H1 (cell line): ENCODE results near the gene GBX1. TPM values are rescaled to one million over a fixed set of nuclear protein-coding genes. Genes with fewer than 3 reads are reported as not detected.

Experiments used
- CTCF ChIA-PET: fragments of 300-600 bp; sonication (Branson Sonifier 250); formaldehyde crosslinking; loops from one replicate; lab custom pipeline; 2021; ENCODE audit not compliant: partially characterized antibody; lab: Charles Lee
- POLR2A ChIA-PET: fragments of 300-600 bp; sonication (Branson Sonifier 250); formaldehyde crosslinking; loops from one replicate; lab custom pipeline; 2021; ENCODE audit warnings: inconsistent platforms; ENCODE audit not compliant: partially characterized antibody; lab: Charles Lee
- DNase-seq, 2 experiments: peaks; one replicate each; pipeline versions ENCODE4 v3.0.0 to v3.0.0-alpha.2; 2010 to 2022; ENCODE audit warnings: low spot score in 2 of 2, low read depth in 1 of 2, mixed read lengths in 1 of 2
- FAIRE-seq: peaks from 2 replicates; lab custom pipeline; 2011; peaks lifted over from hg19 to GRCh38; lab: Jason Lieb, UNC
- H2AFZ ChIP-seq: 2 replicates; pipeline ENCODE4 v1.8.1; 2012; ENCODE audit warnings: low read length, inconsistent platforms
- H2AK5ac ChIP-seq: 2 replicates; pipeline ENCODE4 v1.6.1; 2013; ENCODE audit warnings: low read depth, low read length
- H2BK120ac ChIP-seq: replicated peaks from 2 replicates; pipeline ENCODE3; 2013; ENCODE audit warnings: low read depth, low read length, inconsistent platforms
- H2BK12ac ChIP-seq: 2 replicates; pipeline ENCODE4 v1.6.1; 2013; ENCODE audit warnings: low read depth, low read length
- H2BK15ac ChIP-seq: 2 replicates; pipeline ENCODE4 v1.6.1; 2013; ENCODE audit warnings: low read length
- H2BK20ac ChIP-seq: 2 replicates; pipeline ENCODE4 v1.6.1; 2013; ENCODE audit warnings: low read length
- H2BK5ac ChIP-seq: 2 replicates; pipeline ENCODE4 v1.6.1; 2013; ENCODE audit warnings: low read depth, low read length
- H3K14ac ChIP-seq: 2 replicates; pipeline ENCODE4 v1.6.1; 2013; ENCODE audit warnings: inconsistent platforms; ENCODE audit not compliant: insufficient read length
- H3K18ac ChIP-seq: 2 replicates; pipeline ENCODE4 v1.6.1; 2013; ENCODE audit warnings: low read length; ENCODE audit errors: extremely low read depth
- H3K23ac ChIP-seq: 2 replicates; pipeline ENCODE4 v1.6.1; 2013; ENCODE audit warnings: inconsistent platforms; ENCODE audit not compliant: insufficient read length
- H3K23me2 ChIP-seq: 2 replicates; pipeline ENCODE4 v1.6.1; 2013; ENCODE audit warnings: low read depth, low read length
- H3K27ac ChIP-seq: 2 replicates; pipeline ENCODE4 v1.6.1; 2011; ENCODE audit warnings: low read depth, low read length, inconsistent platforms
- H3K27me3 ChIP-seq, 4 experiments: replicated peaks in 1 of 4; 1 replicate in 1 of 4; 2 replicates in 3 of 4; pipeline versions ENCODE4 v1.6.1 to v1.8.1; 2011 to 2013; ENCODE audit warnings: low read length in 3 of 4, mild to moderate bottlenecking in 3 of 4, inconsistent platforms in 2 of 4, mixed read lengths in 2 of 4, moderate library complexity in 1 of 4; ENCODE audit not compliant: control insufficient read depth in 3 of 4, insufficient read depth in 3 of 4; ENCODE audit errors: extremely low read depth in 1 of 4
- H3K36me3 ChIP-seq, 4 experiments: 2 replicates each; pipeline versions ENCODE4 v1.6.1 to v1.8.1; 2011 to 2013; ENCODE audit warnings: mild to moderate bottlenecking in 4 of 4, low read length in 3 of 4, moderate library complexity in 2 of 4, control low read depth in 1 of 4, inconsistent platforms in 1 of 4; ENCODE audit not compliant: insufficient read depth in 4 of 4, control insufficient read depth in 2 of 4
- H3K4ac ChIP-seq: replicated peaks from 2 replicates; pipeline ENCODE3; 2013; ENCODE audit warnings: low read length, low read depth, mixed read lengths, inconsistent platforms; ENCODE audit not compliant: insufficient read length
- H3K4me1 ChIP-seq, 4 experiments: replicated peaks in 1 of 4; 1 replicate in 1 of 4; 2 replicates in 3 of 4; pipeline versions ENCODE4 v1.6.1 to v1.8.1; 2011 to 2013; ENCODE audit warnings: low read length in 3 of 4, inconsistent platforms in 2 of 4, mixed read lengths in 1 of 4; ENCODE audit not compliant: insufficient read depth in 4 of 4, control insufficient read depth in 3 of 4
- H3K4me2 ChIP-seq, 2 experiments: 2 replicates each; pipeline versions ENCODE4 v1.6.1 to v1.8.1; 2011 to 2013; ENCODE audit warnings: low read depth in 2 of 2, low read length in 2 of 2, control low read depth in 1 of 2, inconsistent platforms in 1 of 2, mild to moderate bottlenecking in 1 of 2; ENCODE audit not compliant: insufficient read depth in 1 of 2
- H3K4me3 ChIP-seq, 4 experiments: fragments of 200-600, 300-600 bp in 1 of 4; sonication (generic), shearing (Covaris generic), sonication (Bioruptor Twin) in 1 of 4; 2 replicates each; pipeline versions ENCODE4 v1.5.1 to v1.8.1; 2011 to 2016; ENCODE audit warnings: low read length in 4 of 4, low read depth in 3 of 4, control low read depth in 2 of 4, inconsistent platforms in 2 of 4, mild to moderate bottlenecking in 2 of 4, mixed read lengths in 1 of 4, moderate library complexity in 1 of 4; ENCODE audit not compliant: insufficient read depth in 2 of 4; ENCODE audit errors: extremely low read depth in 1 of 4
- H3K56ac ChIP-seq: replicated peaks from 2 replicates; pipeline ENCODE3; 2013; ENCODE audit warnings: low read depth, mild to moderate bottlenecking, mixed read lengths, low read length, inconsistent platforms; ENCODE audit not compliant: insufficient read length
- H3K79me1 ChIP-seq: 2 replicates; pipeline ENCODE4 v1.6.1; 2013; ENCODE audit warnings: low read depth, low read length, control low read depth
- H3K79me2 ChIP-seq, 2 experiments: 2 replicates each; pipeline versions ENCODE4 v1.6.1 to v1.8.1; 2012 to 2013; ENCODE audit warnings: low read length in 2 of 2, mild to moderate bottlenecking in 2 of 2, inconsistent platforms in 1 of 2; ENCODE audit not compliant: insufficient read depth in 2 of 2, control insufficient read depth in 1 of 2
- H3K9ac ChIP-seq, 4 experiments: replicated peaks in 1 of 4; 1 replicate in 1 of 4; 2 replicates in 3 of 4; pipeline versions ENCODE4 v1.6.1 to v1.8.1; 2011 to 2013; ENCODE audit warnings: low read depth in 3 of 4, low read length in 3 of 4, control low read depth in 2 of 4, mild to moderate bottlenecking in 2 of 4, moderate library complexity in 2 of 4, inconsistent platforms in 1 of 4; ENCODE audit errors: extremely low read depth in 1 of 4
- H3K9me3 ChIP-seq, 2 experiments: 2 replicates each; pipeline versions ENCODE4 v1.6.1 to v1.8.1; 2012 to 2013; ENCODE audit warnings: mild to moderate bottlenecking in 2 of 2, moderate library complexity in 2 of 2, control low read depth in 1 of 2, inconsistent platforms in 1 of 2, low read depth in 1 of 2, low read length in 1 of 2, mixed read lengths in 1 of 2; ENCODE audit not compliant: insufficient read depth in 2 of 2
- H4K20me1 ChIP-seq, 2 experiments: replicated peaks in 1 of 2; 2 replicates each; pipeline versions ENCODE3 to v1.8.1; 2011 to 2013; ENCODE audit warnings: inconsistent platforms in 2 of 2, low read length in 2 of 2, mild to moderate bottlenecking in 1 of 2; ENCODE audit not compliant: insufficient read depth in 2 of 2, control insufficient read depth in 1 of 2
- H4K5ac ChIP-seq: 2 replicates; pipeline ENCODE4 v1.6.1; 2013; ENCODE audit warnings: low read length, low read depth, mixed read lengths, inconsistent platforms; ENCODE audit not compliant: insufficient read length
- H4K8ac ChIP-seq: 2 replicates; pipeline ENCODE4 v1.8.0; 2013; ENCODE audit warnings: mild to moderate bottlenecking, moderate library complexity, low read length, inconsistent platforms; ENCODE audit not compliant: insufficient read depth; ENCODE audit errors: extremely low read depth
- H4K91ac ChIP-seq: replicated peaks from 2 replicates; pipeline ENCODE3; 2013; ENCODE audit warnings: low read length, mixed read lengths, inconsistent platforms; ENCODE audit not compliant: insufficient read length
- BRCA1 ChIP-seq: IDR thresholded peaks from 2 replicates; pipeline ENCODE4 v1.6.1; 2012; ENCODE audit warnings: low read depth, low read length, improper control_type of control experiment
- CHD1 ChIP-seq: IDR thresholded peaks from 2 replicates; pipeline ENCODE4 v1.6.1; 2012; ENCODE audit warnings: low read depth, low read length, improper control_type of control experiment
- FOSL1 ChIP-seq: IDR thresholded peaks from 2 replicates; pipeline ENCODE4 v1.6.1; 2011; ENCODE audit warnings: mild to moderate bottlenecking, low read depth, low read length, moderate library complexity; ENCODE audit not compliant: insufficient read depth
- JUND ChIP-seq: IDR thresholded peaks from 2 replicates; pipeline ENCODE4 v1.6.1; 2011; ENCODE audit warnings: mild to moderate bottlenecking, improper control_type of control experiment, low read length
- NANOG ChIP-seq: IDR thresholded peaks from 2 replicates; pipeline ENCODE4 v1.6.1; 2011; ENCODE audit warnings: low read length, low read depth, mild to moderate bottlenecking, inconsistent platforms; ENCODE audit not compliant: insufficient read depth, poor library complexity, severe bottlenecking
- POLR2A ChIP-seq, 2 experiments: IDR thresholded peaks; 1 replicate in 1 of 2; 2 replicates in 1 of 2; pipeline ENCODE4 v1.6.1; 2011; ENCODE audit warnings: low read depth in 2 of 2, low read length in 2 of 2, mild to moderate bottlenecking in 2 of 2; ENCODE audit errors: control extremely low read depth in 1 of 2
- POLR2AphosphoS5 ChIP-seq: IDR thresholded peaks from 2 replicates; pipeline ENCODE4 v1.6.1; 2011; ENCODE audit warnings: low read depth, low read length
- RBBP5 ChIP-seq: IDR thresholded peaks from 2 replicates; pipeline ENCODE4 v1.7.1; 2012; ENCODE audit warnings: low read depth, mild to moderate bottlenecking, inconsistent platforms, low read length, moderate library complexity, borderline replicate concordance
- SIX5 ChIP-seq: IDR thresholded peaks from 2 replicates; pipeline ENCODE4 v1.6.1; 2011; ENCODE audit warnings: mild to moderate bottlenecking, low read depth, low read length
- TEAD4 ChIP-seq: IDR thresholded peaks from 2 replicates; pipeline ENCODE4 v1.6.1; 2012; ENCODE audit warnings: low read depth, low read length, inconsistent platforms, mixed read lengths
- WGBS, 2 experiments: shearing (Covaris generic) in 1 of 2; methylation state at CpG; one replicate each; pipeline versions ENCODE4 v1.1.6 to v1.1.7; 2013 to 2015; ENCODE audit warnings: low lambda C conversion rate in 2 of 2, mixed read lengths in 2 of 2, inconsistent platforms in 1 of 2, low coverage in 1 of 2, missing lambda C conversion rate in 1 of 2; ENCODE audit not compliant: insufficient replicate concordance in 2 of 2, insufficient coverage in 1 of 2, insufficient read length in 1 of 2; ENCODE audit errors: extremely low coverage in 1 of 2, missing lambda C conversion rate in 1 of 2; 5-methylcytosine and 5-hydroxymethylcytosine counted together
- polyA plus RNA-seq, 7 experiments: library from polyadenylated mRNA; depleted of rRNA in 3 of 7; stranded (reverse) in 5 of 7; unstranded in 2 of 7; fragments of >200 nt in 5 of 7; fragments of 200-250 nt in 2 of 7; gene quantifications; 1 replicate in 5 of 7; 2 replicates in 1 of 7; 4 replicates in 1 of 7; pipeline versions ENCODE4 v1.2.1 to v1.2.3, GENCODE V29; 2011 to 2013; ENCODE audit warnings: missing spikeins in 2 of 7, mixed read lengths in 2 of 7
- total RNA-seq: library from RNA; stranded (reverse); fragmentation: NEBNext Ultra II Directional; extraction: Animal tissue kit (Norgen Biotek cat#: 25700); gene quantifications from 2 replicates; pipeline ENCODE4 v1.2.1, GENCODE V29; 2021
- TF ChIP-seq, protein P1 (sequence below): IDR thresholded peaks from 2 replicates; pipeline ENCODE4 v1.6.1; 2011; ENCODE audit warnings: low read length, improper control_type of control experiment
- TF ChIP-seq, protein P2 (sequence below): IDR thresholded peaks from 2 replicates; pipeline ENCODE4 v1.6.1; 2012; ENCODE audit warnings: inconsistent platforms

GBX1 gene
- total and polyA plus RNA-seq, 2 of the 8 experiments (the other 6 are each of a cell fraction or from before 2014, with no cell fraction given), result not detected

DNA sequence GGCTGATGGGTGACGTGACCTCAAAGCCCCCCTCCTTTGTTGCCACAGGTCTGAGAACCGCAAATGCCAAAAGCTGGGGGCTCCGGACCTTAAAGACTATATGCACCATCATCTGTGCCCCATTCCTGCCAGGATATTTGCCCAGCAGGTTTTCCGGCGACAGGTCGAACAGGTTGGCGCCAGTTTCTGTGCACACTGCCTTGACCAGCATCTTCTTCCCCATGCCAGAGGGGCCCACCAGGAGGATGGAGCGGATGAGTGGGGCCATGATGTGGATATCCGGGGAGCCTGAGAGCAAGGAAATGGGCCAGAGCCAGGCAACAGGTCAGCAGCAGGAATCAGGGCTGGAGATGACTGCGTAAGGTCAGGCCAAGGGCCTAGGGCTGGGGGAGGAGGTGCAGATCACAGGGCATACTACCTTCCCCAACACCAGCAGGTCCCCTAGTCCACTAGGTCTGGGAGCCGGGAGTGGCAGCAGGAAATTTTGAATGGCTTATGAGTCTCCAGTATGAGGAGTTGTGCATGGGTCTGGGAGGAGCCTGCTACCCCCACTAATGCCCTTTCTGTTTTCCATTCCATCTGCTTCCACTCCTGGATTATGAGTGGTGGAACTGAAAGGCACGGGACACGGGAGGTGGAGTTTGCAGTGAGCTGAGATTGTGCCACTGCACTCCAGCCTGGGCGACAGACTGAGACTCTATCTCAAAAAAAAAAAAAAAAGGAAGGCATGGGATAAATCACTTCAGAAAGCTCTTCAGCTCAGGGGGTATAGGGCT is 25.9 kb upstream of the GBX1 start:
- H3K23ac ChIP-seq, result no peak overlapping the region
- no peaks in the 10 kb centered on the region for H3K9me3 ChIP-seq
- no peak overlapping the region for H3K14ac ChIP-seq
- H3K18ac ChIP-seq, result no peak overlapping the region
- H4K20me1 ChIP-seq, result no peaks in the 10 kb centered on the region
- H3K4ac ChIP-seq, result no peak overlapping the region
- H3K27me3 ChIP-seq, result peaks cover 0 to 10% (median 0%) of the 10 kb centered on the region in 4 experiments; a peak in 2 of 7 replicates
- peak overlapping the region; percentile 35; the same call in 1 of the 2 replicates for H4K8ac ChIP-seq
- H3K23me2 ChIP-seq, result peaks cover 5% of the 10 kb centered on the region; the same call in 1 of the 2 replicates
- H2BK20ac ChIP-seq, result no peak overlapping the region
- H2BK12ac ChIP-seq, result no peak overlapping the region
- TF ChIP-seq POLR2AphosphoS5, result no peak
- TF ChIP-seq TEAD4, result no peak
- TF ChIP-seq SIX5, result no peak
- TF ChIP-seq BRCA1, result no peak
- no peak for TF ChIP-seq POLR2A (IDR thresholded peaks at IDR 0.05; ENCODE audit: control extremely low read depth in 1 of 2, low read depth in 2 of 2, low read length in 2 of 2)
- TF ChIP-seq CHD1, result no peak
- no peak for TF ChIP-seq JUND
- no peak for TF ChIP-seq FOSL1
- no peak for TF ChIP-seq NANOG
- TF ChIP-seq, protein P1, sequence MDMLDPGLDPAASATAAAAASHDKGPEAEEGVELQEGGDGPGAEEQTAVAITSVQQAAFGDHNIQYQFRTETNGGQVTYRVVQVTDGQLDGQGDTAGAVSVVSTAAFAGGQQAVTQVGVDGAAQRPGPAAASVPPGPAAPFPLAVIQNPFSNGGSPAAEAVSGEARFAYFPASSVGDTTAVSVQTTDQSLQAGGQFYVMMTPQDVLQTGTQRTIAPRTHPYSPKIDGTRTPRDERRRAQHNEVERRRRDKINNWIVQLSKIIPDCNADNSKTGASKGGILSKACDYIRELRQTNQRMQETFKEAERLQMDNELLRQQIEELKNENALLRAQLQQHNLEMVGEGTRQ, result no peak
- TF ChIP-seq, protein P2, sequence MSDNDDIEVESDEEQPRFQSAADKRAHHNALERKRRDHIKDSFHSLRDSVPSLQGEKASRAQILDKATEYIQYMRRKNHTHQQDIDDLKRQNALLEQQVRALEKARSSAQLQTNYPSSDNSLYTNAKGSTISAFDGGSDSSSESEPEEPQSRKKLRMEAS, result no peak
- TF ChIP-seq RBBP5, result no peak
- TF ChIP-seq, all 59 proteins: peak for 0
- no peak overlapping the region for H3K4me2 ChIP-seq
- H3K27ac ChIP-seq, result no peak overlapping the region
- H4K5ac ChIP-seq, result no peak overlapping the region
- H3K9ac ChIP-seq, result no peak overlapping the region
- H3K4me1 ChIP-seq, result peaks cover 0 to 3% (median 2%) of the 10 kb centered on the region in 4 experiments; a peak in 2 of 7 replicates
- DNase-seq (no peak), FAIRE-seq (no peak)
- CTCF ChIA-PET, result interaction anchor here (0.9 to 2.3 kb wide), 4 partner anchors 10 to 51 kb away, joined by 3 to 7 read pairs (median 6); no protein-coding TSS in a partner anchor
- no peak overlapping the region for H2BK5ac ChIP-seq
- no peak overlapping the region for H4K91ac ChIP-seq
- H3K79me1 ChIP-seq, result no peaks in the 10 kb centered on the region
- 88% methylated on average over 14 of the region's 14 CpGs; no CpG with 5 or more reads in 1 of the 2 experiments for WGBS, 2 experiments
- H3K56ac ChIP-seq, result no peak overlapping the region
- H2BK15ac ChIP-seq, result no peak overlapping the region
- H3K79me2 ChIP-seq, result no peaks in the 10 kb centered on the region
- no peak overlapping the region for H2BK120ac ChIP-seq
- POLR2A ChIA-PET, result no interaction called here
- no peaks in the 10 kb centered on the region for H3K36me3 ChIP-seq
- H3K4me3 ChIP-seq, result no peak overlapping the region
- H2AFZ ChIP-seq, result no peak overlapping the region
- H2AK5ac ChIP-seq, result no peak overlapping the region
